ENCODE results near the gene HADHA.
"Not testable (repeated sequence)": the region's sequence is repeated elsewhere in the genome, so short reads cannot be mapped to it uniquely, and the experiment has no call there.

HADHA gene

DNA sequence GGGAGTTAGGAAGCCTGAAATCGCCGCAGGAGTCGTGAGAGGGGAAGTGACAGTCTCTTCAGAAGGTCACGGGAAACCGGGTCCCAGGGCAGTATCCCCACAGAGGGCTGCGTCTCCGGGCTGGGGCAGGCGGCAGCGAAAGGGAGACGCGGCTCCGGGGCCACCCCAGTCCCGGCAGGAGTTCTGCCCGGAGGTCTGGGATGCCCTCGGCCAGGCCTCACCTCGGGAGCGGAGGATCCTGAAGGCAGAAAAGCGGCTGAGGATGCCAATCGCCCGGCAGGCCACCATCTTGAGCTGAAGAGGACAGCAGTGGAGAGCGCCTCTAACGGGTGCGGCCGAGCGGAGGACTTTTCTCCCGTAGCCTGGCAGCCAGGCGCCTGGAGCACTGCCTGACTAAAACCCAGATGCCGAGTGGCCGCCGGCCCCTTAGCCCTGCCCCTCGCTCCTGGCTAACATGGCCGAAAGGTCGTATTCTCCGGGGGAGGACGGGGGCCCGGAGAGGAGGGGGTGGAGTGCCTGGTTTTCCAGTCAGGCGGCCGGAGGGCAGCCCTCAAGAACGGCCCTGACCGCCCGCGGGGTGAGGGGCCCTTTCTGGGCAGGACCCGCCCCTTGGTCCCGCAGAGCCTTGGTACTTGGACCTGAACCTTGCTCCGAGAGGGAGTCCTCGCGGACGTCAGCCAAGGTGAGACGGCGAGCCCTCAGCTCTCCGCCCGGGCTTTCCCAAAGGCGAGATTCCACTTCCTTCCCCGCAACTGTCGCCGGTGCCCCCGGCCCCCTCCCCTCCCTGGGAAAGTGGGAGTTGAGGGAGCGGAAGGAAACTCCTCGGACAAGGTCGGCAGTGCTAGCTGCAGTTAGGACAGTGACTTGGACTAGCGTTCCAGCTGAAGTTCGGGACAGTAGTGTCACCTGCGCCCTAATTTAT, at the start of gene HADHA, which contains the start of gene HADHB:
Gene HADHA (minus strand): TSS at position 324 of the 922 bp plus-strand sequence. CDS start 36 bp downstream, at position 288.
Gene HADHB (plus strand): TSS at position 631 of the 922 bp plus-strand sequence. CDS start 9,316 bp downstream, outside the sequence.
- in situ Hi-C loops (cut with MboI; ENCODE audit: low sequenced_read_pairs) = loop anchor here (25.0 kb wide), 1 partner anchor 218 kb away; no protein-coding TSS in a partner anchor

DNA sequence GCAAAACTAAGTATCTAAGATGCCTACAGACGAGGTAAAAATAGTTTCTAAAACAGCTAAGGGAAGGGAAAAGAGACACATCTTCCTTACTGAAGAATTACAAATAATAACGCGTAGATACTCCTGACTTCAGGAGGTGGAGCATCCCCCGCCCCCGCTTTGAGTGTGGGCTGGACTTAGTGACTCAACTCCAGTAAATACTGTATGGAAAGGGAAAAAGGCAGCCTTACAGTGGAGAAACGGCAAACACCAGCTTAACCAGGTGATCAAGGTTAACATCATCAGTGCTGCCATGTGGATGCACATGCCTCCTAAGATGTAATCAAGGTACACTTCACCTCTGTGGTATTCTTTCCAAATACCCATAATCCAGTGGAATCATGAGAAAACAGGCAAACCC, 48.2 kb upstream of the HADHA start:
- in situ Hi-C loops (cut with MboI; ENCODE audit: low sequenced_read_pairs) = no loop called here

GRCh38 chr2:26290001-26290400, 45.6 kb upstream of the HADHA start:
- in situ Hi-C loops (cut with MboI; ENCODE audit: low sequenced_read_pairs) = no loop called here

DNA sequence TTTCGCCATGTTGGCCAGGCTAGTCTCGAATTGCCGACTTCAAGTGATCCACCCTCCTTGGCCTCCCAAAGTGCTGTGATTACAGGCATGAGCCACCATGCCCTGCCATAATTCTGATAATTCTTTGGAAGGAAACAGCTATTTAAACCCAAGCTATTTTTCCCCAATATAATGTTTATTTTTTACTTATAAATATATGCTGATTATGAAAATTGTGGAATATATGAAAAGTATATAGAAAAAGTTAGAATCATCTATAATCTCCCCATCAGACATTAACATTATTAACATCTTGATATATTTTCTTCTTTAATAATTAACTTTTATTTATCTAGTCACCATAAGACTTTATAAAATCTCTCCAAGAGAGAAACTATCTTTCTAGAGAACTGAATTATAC, 41.5 kb upstream of the HADHA start:
- in situ Hi-C loops (cut with MboI; ENCODE audit: low sequenced_read_pairs) = no loop called here

DNA sequence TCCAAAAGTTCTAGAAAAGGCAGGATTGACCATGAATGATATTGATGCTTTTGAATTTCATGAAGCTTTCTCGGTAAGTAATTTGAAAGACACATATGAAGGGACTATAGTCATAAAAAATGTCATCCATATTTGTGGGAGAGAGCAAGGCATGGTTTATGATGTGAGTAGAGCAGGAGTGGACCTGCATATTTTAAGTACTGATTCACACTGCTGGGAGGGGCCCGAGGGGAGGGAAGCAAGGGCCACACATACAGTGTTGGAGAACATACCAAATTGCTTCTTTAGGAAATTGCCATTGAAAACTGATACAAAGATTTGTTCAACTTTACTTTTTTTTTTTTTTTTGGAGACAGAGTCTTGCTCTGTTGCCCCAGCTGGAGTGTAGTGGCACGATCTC, 39.7 kb upstream of the HADHA start:
- in situ Hi-C loops (cut with MboI; ENCODE audit: low sequenced_read_pairs) = no loop called here

DNA sequence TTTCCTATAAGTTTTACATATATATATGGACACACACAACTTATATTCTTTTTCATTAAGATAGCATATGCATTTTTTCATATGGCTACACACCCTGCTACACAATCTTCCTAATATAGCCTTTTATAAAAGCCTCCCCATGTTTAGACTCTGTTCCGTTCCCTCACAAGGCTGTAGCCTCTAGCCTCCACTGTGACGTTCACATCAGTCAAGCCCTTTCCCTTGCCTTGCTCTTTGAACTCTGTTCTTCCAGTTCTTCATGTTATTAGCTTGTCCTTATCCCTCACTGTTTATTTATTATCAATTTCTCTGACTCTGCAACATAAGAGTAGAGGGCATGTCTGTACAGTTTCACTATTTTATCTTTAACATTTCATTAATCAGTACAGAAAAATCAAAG, 39.2 kb upstream of the HADHA start:
- in situ Hi-C loops (cut with MboI; ENCODE audit: low sequenced_read_pairs) = no loop called here

- in situ Hi-C loops (cut with MboI; ENCODE audit: low sequenced_read_pairs) = no loop called here
Measured at GRCh38 chr2:26281226-26281625, 36.8 kb upstream of the HADHA start.

DNA sequence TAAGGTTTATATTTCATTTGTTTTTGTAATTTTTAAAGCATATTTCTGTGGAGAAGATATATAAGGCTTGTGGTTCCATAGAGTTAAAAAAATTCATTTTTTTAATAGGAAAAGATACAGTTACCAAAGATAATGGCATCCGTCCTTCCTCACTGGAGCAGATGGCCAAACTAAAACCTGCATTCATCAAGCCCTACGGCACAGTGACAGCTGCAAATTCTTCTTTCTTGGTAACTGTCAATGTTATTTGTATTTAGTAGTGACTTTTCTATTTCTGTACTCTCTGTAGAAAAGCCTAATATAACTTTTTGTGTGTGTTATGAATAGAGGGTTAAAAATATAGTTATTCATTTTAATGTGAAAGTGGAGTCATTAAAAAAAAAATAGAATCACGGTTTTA, 35.5 kb upstream of the HADHA start:
- in situ Hi-C loops (cut with MboI; ENCODE audit: low sequenced_read_pairs) = no loop called here

- in situ Hi-C loops (cut with MboI; ENCODE audit: low sequenced_read_pairs) = no loop called here
Measured at GRCh38 chr2:26276484-26277227, 32.2 kb upstream of the HADHA start.

GRCh38 chr2:26274058-26274613, 29.7 kb upstream of the HADHA start:
- in situ Hi-C loops (cut with MboI; ENCODE audit: low sequenced_read_pairs) = no loop called here

DNA sequence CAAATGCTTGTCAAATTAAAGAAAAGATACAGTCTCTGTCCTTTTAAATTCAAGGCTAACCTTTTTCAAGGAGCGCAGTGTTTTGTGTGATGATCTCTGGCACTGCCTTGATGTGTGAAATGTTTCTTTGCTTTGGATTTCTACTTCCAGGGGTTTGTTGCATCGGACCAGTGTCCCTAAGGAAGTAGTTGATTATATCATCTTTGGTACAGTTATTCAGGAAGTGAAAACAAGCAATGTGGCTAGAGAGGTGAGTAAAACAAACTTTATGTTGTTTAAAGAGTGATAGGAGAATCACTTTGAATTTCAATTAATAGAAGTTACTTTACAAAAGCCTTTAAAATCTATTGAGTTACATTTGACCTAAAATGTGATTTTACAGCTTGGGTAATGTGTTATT, 29.1 kb upstream of the HADHA start:
- in situ Hi-C loops (cut with MboI; ENCODE audit: low sequenced_read_pairs) = no loop called here

- in situ Hi-C loops (cut with MboI; ENCODE audit: low sequenced_read_pairs) = no loop called here
Measured at GRCh38 chr2:26270373-26270772, 25.9 kb upstream of the HADHA start.

DNA sequence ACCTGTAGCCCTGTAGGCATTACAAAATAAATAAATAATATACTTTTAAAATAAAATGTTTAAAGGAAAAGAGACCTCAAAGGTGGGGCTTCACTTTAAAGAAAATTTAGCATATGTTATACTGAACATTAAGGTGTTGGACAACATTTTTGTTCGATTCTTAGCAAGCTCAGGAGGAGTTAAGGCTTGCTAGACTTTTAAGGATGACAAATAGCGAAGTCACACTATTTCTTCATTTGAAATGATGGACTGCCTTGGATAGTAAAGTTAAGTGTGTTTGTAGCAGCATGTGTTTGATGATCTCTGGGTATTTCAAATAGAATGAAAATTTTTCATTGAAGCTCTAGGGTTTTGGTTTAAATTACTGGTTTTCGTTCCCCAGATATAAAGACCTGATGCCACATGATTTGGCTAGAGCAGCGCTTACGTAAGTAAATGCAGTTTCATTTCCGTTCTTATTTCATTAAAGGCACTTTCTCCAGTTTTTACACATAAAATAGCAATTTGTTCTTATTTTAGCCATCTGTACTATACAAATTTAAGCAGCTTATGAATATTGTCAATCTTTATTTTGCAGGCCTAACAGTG, 25.2 kb upstream of the HADHA start:
- in situ Hi-C loops (cut with MboI; ENCODE audit: low sequenced_read_pairs) = no loop called here

GRCh38 chr2:26268670-26269385, 24.4 kb upstream of the HADHA start:
- in situ Hi-C loops (cut with MboI; ENCODE audit: low sequenced_read_pairs) = not testable (repeated sequence)

- in situ Hi-C loops (cut with MboI; ENCODE audit: low sequenced_read_pairs) = no loop called here
Measured at GRCh38 chr2:26268213-26268612, 23.8 kb upstream of the HADHA start.

DNA sequence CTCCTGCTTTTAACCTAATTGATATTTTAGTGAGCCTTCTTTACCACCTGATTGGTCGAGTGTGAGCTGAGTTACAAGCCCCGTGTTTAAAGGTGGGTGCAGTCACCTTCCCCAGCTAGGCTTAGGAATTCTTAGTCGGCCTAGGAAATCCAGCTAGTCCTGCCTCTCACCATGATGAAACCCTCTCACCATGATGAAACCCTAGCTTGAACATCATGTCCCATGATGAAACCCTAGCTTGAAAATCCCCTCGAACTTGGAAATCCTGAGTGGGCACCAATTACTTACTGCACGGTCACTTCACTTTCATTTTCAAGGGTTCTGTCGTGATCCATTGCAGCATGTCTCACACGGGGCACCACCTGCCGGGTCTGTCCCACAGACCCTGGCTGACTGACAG, 14.4 kb upstream of the HADHA start:
- in situ Hi-C loops (cut with MboI; ENCODE audit: low sequenced_read_pairs) = not testable (repeated sequence)

DNA sequence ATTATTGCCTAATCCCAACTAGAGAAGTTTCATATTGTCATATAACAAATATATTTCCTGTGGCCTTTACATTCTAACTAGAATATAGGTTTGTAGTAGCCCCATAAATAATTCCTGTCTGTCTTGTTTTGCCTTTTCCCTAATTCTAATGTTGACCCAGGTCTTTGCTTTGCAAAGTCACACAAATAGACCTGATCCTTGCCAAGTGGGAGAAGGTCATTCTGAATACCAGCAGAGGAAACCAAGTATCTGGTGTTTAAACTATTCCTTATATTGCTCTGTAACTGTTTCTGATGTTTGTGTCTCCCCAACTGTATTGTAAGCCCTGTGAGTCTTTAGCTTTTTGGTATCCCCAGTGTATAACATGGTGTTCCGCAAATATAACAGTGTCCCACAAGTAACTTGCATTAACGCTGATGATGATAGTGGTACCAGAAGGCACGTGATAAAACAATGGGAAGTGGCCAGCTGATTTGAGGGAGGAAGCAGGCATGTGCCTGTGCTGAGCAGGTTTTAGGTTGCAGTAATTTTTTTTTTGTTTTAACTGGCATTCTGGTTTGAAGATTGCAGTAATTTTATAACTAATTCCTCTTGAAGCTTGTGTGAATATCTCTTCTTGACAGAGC, 11.4 kb upstream of the HADHA start:
- in situ Hi-C loops (cut with MboI; ENCODE audit: low sequenced_read_pairs) = no loop called here

DNA sequence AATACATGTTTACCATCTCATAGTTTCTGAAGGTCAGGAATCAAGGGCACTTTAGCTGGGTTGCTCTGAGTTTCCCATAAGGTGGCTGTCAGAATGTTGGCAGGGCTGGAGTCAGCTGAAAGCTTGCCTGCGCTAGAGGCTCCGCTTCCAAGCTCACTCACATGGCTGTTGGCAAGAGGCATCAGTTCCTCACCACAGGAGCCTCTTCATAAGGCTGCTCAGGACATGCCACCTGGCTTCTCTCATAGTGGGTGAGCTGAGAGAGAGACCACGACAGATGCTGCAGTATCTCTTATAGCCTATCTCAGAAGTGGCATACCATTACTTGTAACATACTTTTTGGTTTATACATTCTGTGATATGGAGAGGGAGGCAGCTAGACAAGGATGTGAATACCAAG, 7.5 kb upstream of the HADHA start:
- in situ Hi-C loops (cut with MboI; ENCODE audit: low sequenced_read_pairs) = no loop called here

- in situ Hi-C loops (cut with MboI; ENCODE audit: low sequenced_read_pairs) = loop anchor here (25.0 kb wide), 1 partner anchor 213 kb away; no protein-coding TSS in a partner anchor
Measured at GRCh38 chr2:26249625-26250024, 5.2 kb upstream of the HADHA start.

DNA sequence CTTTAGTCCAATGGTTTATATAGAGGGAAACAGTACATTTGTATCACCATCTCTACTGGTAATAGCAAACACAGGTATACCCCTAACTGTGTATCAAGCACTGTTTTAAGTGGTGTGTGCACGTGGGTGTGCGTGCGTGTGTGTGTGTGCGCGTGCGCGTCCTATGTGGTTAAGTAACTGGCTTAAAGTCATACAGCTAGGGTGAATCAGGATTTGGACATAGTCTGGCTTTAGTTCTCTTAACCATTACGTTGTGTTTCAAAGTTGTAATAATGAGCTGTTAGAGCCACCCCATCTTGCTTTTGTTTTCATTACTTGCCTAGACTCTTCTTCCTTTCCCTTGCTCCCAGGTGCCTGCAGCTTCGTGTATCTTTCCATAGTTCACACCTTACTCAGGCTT, 2.4 kb upstream of the HADHA start:
- in situ Hi-C loops (cut with MboI; ENCODE audit: low sequenced_read_pairs) = loop anchor here (25.0 kb wide), 1 partner anchor 215 kb away; no protein-coding TSS in a partner anchor
